ENCODE results near the gene HBM.
"Not testable (repeated sequence)": the region's sequence is repeated elsewhere in the genome, so short reads cannot be mapped to it uniquely, and the experiment has no call there.

The HBM gene, protein sequence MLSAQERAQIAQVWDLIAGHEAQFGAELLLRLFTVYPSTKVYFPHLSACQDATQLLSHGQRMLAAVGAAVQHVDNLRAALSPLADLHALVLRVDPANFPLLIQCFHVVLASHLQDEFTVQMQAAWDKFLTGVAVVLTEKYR

DNA sequence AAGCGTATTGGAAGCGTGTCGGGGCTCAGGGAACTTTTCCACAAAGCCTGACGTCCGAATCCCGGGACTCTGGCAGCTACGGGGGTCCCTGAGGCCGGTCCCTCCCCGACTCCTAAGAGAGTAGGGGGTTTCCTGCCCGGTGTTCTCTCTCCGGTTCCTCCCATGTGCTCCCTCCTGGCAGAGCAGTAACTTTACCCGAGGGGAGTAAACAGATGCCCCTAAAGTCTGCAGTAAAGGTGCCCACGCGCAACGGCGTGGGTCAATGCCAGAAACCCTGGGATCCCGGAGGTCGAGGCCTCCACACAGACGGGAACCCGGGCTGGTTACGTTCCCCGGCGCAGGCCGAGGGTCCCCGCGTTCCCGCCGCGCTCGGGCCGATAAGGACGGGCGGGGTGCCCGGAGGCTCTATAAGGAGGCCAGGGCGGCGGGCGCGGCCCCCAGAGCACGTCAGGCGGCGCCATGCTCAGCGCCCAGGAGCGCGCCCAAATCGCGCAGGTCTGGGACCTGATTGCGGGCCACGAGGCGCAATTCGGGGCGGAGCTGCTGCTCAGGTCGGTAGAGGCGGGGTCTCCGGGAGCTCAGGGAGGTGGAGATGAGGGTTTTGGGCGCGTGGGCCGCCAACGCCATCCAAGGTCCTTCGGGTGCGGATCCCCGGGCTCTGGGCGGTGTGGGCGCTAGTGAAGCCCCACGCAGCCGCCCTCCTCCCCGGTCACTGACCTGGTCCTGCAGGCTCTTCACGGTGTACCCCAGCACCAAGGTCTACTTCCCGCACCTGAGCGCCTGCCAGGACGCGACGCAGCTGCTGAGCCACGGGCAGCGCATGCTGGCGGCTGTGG lies at the start of gene HBM:
Gene HBM, plus strand, starts transcription at position 440 of the 836 bp plus-strand sequence. Its CDS starts 20 bp downstream, at position 460.
- DNase-seq (ENCODE audit: extremely low read depth in 1 of 2, low read depth in 1 of 2): no peak

DNA sequence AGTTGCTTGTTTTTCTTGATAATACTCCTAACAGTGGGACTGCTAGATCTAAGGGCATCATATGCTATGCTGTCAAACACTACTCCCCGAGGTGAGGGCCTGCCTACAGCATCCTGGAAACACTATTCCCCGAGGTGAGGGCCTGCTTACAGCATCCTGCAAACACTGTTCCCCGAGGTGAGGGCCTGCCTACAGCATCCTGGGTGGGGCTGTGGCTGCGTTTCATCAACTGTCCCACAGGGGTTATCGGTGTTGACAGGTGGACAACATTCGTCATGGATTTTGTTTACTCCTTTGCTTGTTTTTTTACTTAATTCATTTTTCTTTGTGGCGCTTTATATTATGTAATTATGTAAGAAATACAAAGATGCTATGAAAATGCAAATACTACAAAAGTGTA lies 49.8 kb upstream of the HBM start:
- no peak for DNase-seq (ENCODE audit: extremely low read depth in 1 of 2, low read depth in 1 of 2)

GRCh38 chr16:117379-118365 lies 48.1 kb upstream of the HBM start:
- peak; percentile 40 to 52 for DNase-seq (ENCODE audit: extremely low read depth in 1 of 2, low read depth in 1 of 2)

- no peak for DNase-seq (ENCODE audit: extremely low read depth in 1 of 2, low read depth in 1 of 2)
Observed at GRCh38 chr16:118857-119256, 46.9 kb upstream of the HBM start.

DNA sequence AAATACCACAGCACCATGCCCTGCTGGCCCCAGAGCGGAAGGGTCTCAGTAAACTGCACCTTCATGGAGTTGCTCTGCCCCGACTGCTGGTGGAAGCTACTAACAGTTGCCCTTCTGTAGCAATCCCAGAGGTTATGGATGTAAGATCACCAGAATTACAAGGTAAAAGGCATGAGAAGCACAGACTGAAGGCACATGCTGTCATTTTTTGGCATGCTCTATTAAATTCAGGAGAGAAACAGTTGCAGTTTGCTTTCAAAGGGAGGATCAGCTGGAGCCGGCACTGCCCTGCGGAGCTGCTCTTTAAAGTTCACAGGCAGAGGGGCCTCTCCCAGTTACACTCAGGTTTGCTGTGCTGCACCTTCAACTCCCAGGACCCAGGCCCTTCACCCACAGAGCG lies 46.5 kb upstream of the HBM start:
- no peak for DNase-seq (ENCODE audit: extremely low read depth in 1 of 2, low read depth in 1 of 2)

DNA sequence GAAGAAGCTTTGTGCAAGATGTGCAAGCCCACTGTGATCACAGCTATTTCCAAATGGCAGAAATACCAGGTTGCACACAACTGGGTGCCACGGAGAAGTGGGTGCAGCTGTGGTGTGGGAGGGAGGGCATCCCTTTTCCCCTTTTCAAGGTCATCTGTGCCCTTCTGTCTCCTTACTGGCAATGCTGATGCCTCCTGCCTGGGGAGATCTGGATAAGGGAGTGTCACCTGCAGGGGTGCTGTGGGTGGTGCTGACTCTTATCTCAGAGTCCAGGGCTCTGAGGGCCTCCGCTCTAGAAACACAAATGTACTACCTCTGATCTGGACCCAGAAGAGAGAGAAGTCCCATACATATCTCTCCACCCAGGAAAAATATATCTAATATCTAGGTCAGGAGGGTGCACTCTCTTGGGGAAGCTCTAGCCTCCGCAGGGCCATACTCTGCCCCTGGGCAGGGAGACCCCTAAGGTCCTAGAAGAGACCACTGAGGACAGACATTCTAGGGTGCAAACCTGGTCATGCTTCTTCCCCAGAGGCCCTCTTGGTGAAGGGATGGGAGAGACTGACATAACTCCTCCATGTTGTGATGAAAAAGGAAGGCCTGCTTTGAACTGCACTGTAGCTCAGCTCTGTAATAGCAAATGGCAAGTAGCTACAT lies 45.8 kb upstream of the HBM start:
- DNase-seq (ENCODE audit: extremely low read depth in 1 of 2, low read depth in 1 of 2): no peak

DNA sequence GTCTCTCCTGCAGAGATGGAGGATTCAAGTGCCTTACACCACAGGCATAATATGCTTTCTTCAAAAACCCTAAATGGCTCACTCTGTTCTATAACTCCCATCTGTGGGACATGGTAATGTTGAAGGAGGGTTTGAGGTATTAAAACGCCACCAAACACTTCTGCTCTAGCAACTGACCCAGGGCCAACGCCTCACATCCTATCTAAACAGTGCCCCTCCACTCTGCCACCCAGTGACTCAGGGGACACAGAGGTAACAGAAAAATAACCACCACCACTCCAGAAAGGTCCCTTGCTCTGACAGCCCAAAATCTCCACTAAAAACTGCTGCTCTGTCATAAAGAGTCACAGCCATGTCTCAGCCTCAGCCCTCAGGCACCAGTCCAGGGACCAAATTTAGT lies 45.0 kb upstream of the HBM start:
- no peak for DNase-seq (ENCODE audit: extremely low read depth in 1 of 2, low read depth in 1 of 2)

DNA sequence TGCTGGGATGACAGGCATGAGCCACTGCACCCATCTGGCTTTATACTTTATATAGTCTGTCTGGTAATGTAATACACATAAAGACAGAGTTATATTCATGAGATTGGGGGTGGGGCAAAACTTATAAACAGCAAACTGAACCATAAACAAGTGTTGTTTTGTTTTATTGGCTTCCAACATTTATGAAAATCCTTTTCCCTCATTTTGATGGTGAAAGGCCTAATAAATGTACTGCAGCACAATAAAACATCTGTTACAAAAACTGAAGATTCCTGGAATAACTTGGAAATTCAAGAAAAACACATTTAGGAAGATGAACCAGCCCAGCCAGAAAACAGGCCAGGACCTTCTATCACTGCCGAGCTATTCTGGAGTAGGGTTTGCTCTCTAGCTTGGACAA lies 43.4 kb upstream of the HBM start:
- DNase-seq (ENCODE audit: extremely low read depth in 1 of 2, low read depth in 1 of 2): no peak

DNA sequence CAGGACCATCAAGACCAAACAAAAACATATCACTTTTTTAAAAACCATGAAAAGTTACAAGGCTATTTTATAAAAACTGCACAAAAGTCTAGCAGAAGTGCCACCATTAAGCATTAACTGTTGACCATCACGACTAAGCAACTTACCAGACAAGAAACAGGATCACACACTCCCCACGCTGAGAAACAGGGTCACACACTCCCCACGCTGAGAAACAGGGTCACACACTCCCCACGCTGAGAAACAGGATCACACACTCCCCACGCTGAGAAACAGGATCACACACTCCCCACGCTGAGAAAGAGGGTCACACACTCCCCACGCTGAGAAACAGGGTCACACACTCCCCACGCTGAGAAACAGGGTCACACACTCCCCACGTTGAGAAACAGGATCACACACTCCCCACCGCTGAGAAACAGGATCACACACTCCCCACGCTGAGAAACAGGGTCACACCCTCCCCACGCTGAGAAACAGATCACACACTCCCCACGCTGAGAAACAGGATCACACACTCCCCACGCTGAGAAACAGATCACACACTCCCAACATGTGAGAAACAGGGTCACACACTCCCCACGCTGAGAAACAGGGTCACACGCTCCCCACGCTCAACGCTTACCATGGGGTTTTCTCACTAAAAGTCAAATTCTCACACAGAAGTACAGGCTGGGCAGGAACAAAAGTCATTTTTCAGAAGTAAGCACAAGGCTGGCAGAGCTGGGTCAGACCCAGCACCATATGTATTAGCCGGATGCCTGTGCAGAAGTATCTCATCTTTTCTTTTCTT lies 42.0 kb upstream of the HBM start:
- not testable (repeated sequence) for DNase-seq (ENCODE audit: extremely low read depth in 1 of 2, low read depth in 1 of 2)

- DNase-seq (ENCODE audit: extremely low read depth in 1 of 2, low read depth in 1 of 2): no peak
Observed at GRCh38 chr16:125011-125410, 40.8 kb upstream of the HBM start.

DNA sequence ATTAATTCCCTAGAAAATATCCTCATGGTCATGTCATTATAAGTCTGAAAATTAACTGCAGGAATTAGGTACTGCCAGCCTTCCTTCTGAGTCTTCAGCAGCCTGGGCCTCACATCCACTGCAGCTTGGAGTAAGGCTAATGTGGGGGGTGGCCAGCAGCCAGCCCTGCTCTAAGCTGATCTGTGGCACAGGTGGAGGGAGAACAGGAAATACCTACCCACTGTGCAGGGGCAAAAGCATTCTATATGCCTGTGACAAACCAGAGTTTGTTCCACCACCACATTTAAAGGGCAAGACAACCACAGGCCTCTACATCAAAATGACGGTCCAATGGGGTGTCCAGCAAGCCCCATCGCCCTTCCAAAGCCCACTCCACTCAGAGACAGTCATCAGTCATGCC lies 36.7 kb upstream of the HBM start:
- no peak for DNase-seq (ENCODE audit: extremely low read depth in 1 of 2, low read depth in 1 of 2)

GRCh38 chr16:130533-131173 lies 35.1 kb upstream of the HBM start:
- DNase-seq (ENCODE audit: extremely low read depth in 1 of 2, low read depth in 1 of 2): no peak

- no peak for DNase-seq (ENCODE audit: extremely low read depth in 1 of 2, low read depth in 1 of 2)
Observed at GRCh38 chr16:132120-132519, 33.7 kb upstream of the HBM start.

DNA sequence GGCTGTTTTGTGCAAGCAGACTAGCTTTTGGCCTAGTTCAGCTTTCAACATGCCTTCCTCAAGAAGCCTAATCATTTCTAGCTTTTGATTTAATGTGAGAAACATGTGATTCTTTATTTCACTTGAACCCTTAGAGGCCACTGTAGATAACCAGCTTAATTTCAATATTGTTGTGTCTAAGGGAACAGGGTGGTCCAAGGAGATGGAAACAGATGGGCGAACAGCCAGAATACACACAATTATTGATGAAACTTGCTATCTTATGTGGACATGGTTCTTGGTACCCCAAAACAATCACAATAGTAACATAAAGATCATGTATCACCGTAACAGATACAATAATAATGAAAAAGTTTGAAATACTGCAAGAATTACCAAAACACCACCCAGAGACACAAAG lies 32.1 kb upstream of the HBM start:
- no peak for DNase-seq (ENCODE audit: extremely low read depth in 1 of 2, low read depth in 1 of 2)

DNA sequence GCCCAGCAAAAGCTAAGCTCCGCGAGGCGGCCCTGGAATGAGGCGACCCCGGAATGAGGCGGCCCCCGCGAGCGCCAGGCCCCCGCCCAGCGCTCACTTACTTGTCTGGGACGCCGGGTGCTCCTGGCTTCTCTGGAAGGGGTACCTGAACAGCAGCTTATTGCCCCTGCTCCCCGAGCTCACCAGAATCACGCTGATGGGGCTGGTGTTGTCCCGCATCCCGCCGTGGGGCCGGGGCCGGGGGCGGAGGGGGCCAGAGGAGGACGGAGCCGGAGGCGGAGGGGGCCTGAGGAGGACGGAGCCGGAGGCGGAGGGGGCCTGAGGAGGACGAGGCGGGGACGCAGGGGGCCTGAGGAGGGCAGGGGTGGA lies 27.7 kb upstream of the HBM start:
- no peak for DNase-seq (ENCODE audit: extremely low read depth in 1 of 2, low read depth in 1 of 2)

DNA sequence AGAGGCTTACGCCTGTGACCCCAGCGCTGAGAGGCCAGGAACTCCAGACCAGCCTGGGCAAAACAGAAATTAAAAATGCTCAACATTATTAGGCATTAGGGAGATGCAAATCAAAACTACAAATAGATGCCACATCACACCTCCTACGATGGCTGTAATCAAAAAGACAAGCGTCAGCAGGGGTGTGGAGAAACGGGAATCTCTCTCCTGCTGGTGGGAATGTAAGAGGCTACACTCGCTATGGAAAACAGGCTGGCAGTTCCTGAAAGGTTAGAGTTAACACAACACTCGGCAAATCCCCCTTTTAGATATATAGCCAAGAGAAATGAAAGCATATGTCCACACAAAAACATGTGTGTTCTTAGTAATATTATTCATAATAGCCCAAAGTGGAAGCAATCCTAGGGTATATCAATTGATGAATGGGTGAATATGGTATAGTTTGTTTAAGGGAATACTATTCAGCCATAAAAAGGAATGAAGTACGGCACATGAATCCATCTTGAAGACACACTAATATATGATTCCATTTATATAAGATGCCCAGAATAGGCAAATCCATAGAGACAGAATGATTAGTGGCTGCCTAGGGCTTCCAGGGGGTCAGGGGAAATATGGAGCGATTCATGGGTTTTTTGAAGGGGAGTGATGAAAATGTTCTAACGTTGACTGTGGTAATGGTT lies 25.5 kb upstream of the HBM start:
- DNase-seq (ENCODE audit: extremely low read depth in 1 of 2, low read depth in 1 of 2): no peak

- no peak for DNase-seq (ENCODE audit: extremely low read depth in 1 of 2, low read depth in 1 of 2)
Observed at GRCh38 chr16:142405-142967, 23.3 kb upstream of the HBM start.

DNA sequence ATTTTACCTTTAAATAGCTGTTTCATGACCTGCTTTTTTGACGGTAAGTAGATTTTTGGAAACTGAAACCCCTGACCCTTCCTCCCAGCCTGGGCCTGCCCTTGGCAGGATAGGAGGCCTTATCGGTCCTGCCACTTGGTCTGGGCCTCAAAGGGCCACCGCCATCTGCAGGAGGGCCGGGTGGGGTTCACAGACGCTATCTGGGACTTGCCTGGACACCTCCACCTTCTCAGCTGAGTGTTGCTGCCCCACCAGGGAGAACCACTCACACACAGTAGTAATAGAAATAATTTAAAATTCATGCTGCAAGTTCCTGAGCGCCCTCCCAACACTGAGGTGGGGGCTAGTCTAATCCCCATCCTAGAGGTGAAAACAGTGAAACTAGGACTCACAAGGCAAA lies 22.7 kb upstream of the HBM start:
- no peak for DNase-seq (ENCODE audit: extremely low read depth in 1 of 2, low read depth in 1 of 2)

GRCh38 chr16:143456-143855 lies 22.3 kb upstream of the HBM start:
- DNase-seq (ENCODE audit: extremely low read depth in 1 of 2, low read depth in 1 of 2): no peak

Measured in activated CD8-positive, alpha-beta memory T cell treated with anti-CD3 and anti-CD28 coated beads for 1 hour (primary cell).